Transverse colon (tissue), 4 donors: ENCODE measurements around the gene SLC6A11. TPM values are rescaled to one million over a fixed set of nuclear protein-coding genes. Genes with fewer than 3 reads are reported as not detected.
A peak's percentile ranks its signal among the peaks of the same experiment; 100 is the strongest.

Source experiments
- DNase-seq: peaks from one replicate; pipeline ENCODE4 v3.0.0-alpha.2; 2019
- H3K27ac ChIP-seq, 4 donors: fragments of 200-600 bp; sonication (generic); 2 replicates each; pipeline ENCODE4 v1.5.1; 2016 to 2018; ENCODE audit warnings: inconsistent platforms in 4 of 4
- H3K27me3 ChIP-seq: fragments of 200-600 bp; sonication (generic); 2 replicates; pipeline ENCODE4 v1.5.1; 2017; ENCODE audit warnings: inconsistent platforms
- H3K36me3 ChIP-seq, 4 donors: fragments of 200-600 bp; sonication (generic); 2 replicates each; pipeline ENCODE4 v1.5.1; 2017 to 2019; ENCODE audit warnings: inconsistent platforms in 4 of 4
- H3K4me1 ChIP-seq, 4 donors: fragments of 200-600 bp; sonication (generic); 2 replicates each; pipeline ENCODE4 v1.5.1; 2017 to 2020; ENCODE audit warnings: inconsistent platforms in 4 of 4
- H3K4me3 ChIP-seq, 4 donors: fragments of 200-600 bp; sonication (generic); 1 replicate in 1 of 4; 2 replicates in 3 of 4; pipeline versions ENCODE4 v1.5.1 to v1.6.1; 2017 to 2019; ENCODE audit warnings: inconsistent platforms in 4 of 4
- H3K9me3 ChIP-seq, 2 donors: fragments of 200-600 bp; sonication (generic); 2 replicates each; pipeline ENCODE4 v1.5.1; 2017 to 2019; ENCODE audit warnings: inconsistent platforms in 2 of 2
- CTCF ChIP-seq, 5 experiments: fragments of 200-600 bp in 3 of 5; fragments of 450-650 bp in 2 of 5; sonication (generic) in 3 of 5; IDR thresholded peaks; 1 replicate in 2 of 5; 2 replicates in 3 of 5; pipeline ENCODE4 v1.5.1; 2016 to 2017; ENCODE audit warnings: antibody characterized with exemption in 5 of 5, inconsistent platforms in 3 of 5, mild to moderate bottlenecking in 2 of 5, moderate library complexity in 1 of 5
- EP300 ChIP-seq: sonication (generic); formaldehyde crosslinking; IDR thresholded peaks from one replicate; pipeline ENCODE4 v1.6.1; 2017; ENCODE audit warnings: antibody characterized with exemption, low read depth
- POLR2A ChIP-seq: fragments of 450-650 bp; IDR thresholded peaks from one replicate; pipeline ENCODE4 v1.6.1; 2016; ENCODE audit warnings: antibody characterized with exemption, mild to moderate bottlenecking, moderate library complexity
- POLR2AphosphoS5 ChIP-seq, 3 donors: sonication (generic); formaldehyde crosslinking; IDR thresholded peaks; one replicate each; pipeline ENCODE4 v1.6.1; 2016; ENCODE audit warnings: antibody characterized with exemption in 3 of 3
- WGBS, 2 donors: methylation state at CpG; one replicate each; pipeline ENCODE4 v1.1.5; 2018; ENCODE audit warnings: low coverage in 1 of 2; 5-methylcytosine and 5-hydroxymethylcytosine counted together
- in situ Hi-C, 4 donors: fragments of 200-750 bp; cut with MboI; loops; one replicate each; pipeline versions ENCODE4 v1.15.0 to v1.15.1; 2017; ENCODE audit warnings: low sequenced_read_pairs in 3 of 4, low pct_ligation_motif_present in 1 of 4, low pct_unique_long_range_greater_than_20kb in 1 of 4
- intact Hi-C: fragments of 100-400 bp; cut with DNase I; formaldehyde crosslinking; loops from one replicate; pipeline ENCODE4 v1.15.1; 2023; ENCODE audit warnings: low total_unique reads
- total RNA-seq, 4 donors: library from RNA; depleted of rRNA; stranded (reverse); fragments of >200 nt; gene quantifications; one replicate each; pipeline ENCODE4 v1.1.0, GENCODE V29; 2016

Gene SLC6A11
- not detected for total RNA-seq

GRCh38 chr3:10816019-10816862 is at the start of gene SLC6A11:
Gene SLC6A11 (plus strand): TSS chr3:10816228. CDS start chr3:10816266, 38 bp downstream.
- WGBS, 2 donors, result 30% methylated on average over 80 of the region's 96 CpGs; no CpG with 5 or more reads in 1 of the 2 donors
- Histone ChIP-seq H3K9me3 (no peaks in the 10 kb centered on the region), H3K27ac (no peak within 1 kb of the TSS), H3K27me3 (peaks cover 47% of the 10 kb centered on the region), H3K4me1 (no peaks in the 10 kb centered on the region), H3K4me3 (peak within 1 kb of the TSS in 1 of 4 donors; percentile 30), H3K36me3 (no peaks in the 10 kb centered on the region)
- in situ Hi-C loops, result no loop called here
- intact Hi-C loops, result no loop called here
- TF ChIP-seq EP300 (no peak), CTCF (IDR thresholded peaks at IDR 0.05) (no peak), POLR2A (no peak), POLR2AphosphoS5 (IDR thresholded peaks at IDR 0.05) (no peak)
- no peak for DNase-seq

- DNase-seq, result no peak
- WGBS, 2 donors, result 74 to 80% methylated on average over 2 to 10 of the region's 10 CpGs
- no peak for TF ChIP-seq POLR2AphosphoS5 (IDR thresholded peaks at IDR 0.05)
- TF ChIP-seq POLR2A, result no peak
- TF ChIP-seq CTCF (IDR thresholded peaks at IDR 0.05), result no peak
- TF ChIP-seq EP300, result no peak
- no peak overlapping the region for H3K27ac ChIP-seq
- in situ Hi-C loops, result loop anchor here in 2 of 4 donors (25.0 kb wide), 1 partner anchor 293 kb away; no protein-coding TSS in a partner anchor
- no peaks in the 10 kb centered on the region for H3K36me3 ChIP-seq
- H3K4me1 ChIP-seq, result no peaks in the 10 kb centered on the region
- H3K9me3 ChIP-seq, result no peaks in the 10 kb centered on the region
- intact Hi-C loops, result no loop called here
- H3K4me3 ChIP-seq, result no peak overlapping the region
- H3K27me3 ChIP-seq, result peaks cover 14% of the 10 kb centered on the region
These were observed 47.2 kb upstream of the SLC6A11 start for GRCh38 chr3:10768708-10769394.

- Histone ChIP-seq H3K27me3 (peaks cover 14% of the 10 kb centered on the region), H3K4me3 (no peak overlapping the region), H3K4me1 (no peaks in the 10 kb centered on the region), H3K9me3 (no peaks in the 10 kb centered on the region), H3K36me3 (no peaks in the 10 kb centered on the region), H3K27ac (no peak overlapping the region)
- no peak for DNase-seq
- TF ChIP-seq CTCF (IDR thresholded peaks at IDR 0.05) (no peak), POLR2A (no peak), POLR2AphosphoS5 (IDR thresholded peaks at IDR 0.05) (no peak), EP300 (no peak)
- intact Hi-C loops (no loop called here), in situ Hi-C loops (loop anchor here in 2 of 4 donors (25.0 kb wide), 1 partner anchor 292 kb away; no protein-coding TSS in a partner anchor)
- WGBS, 2 donors, result 60 to 69% methylated on average over 1 to 11 of the region's 11 CpGs
These were observed 45.5 kb upstream of the SLC6A11 start for GRCh38 chr3:10770547-10770946.

GRCh38 chr3:10770981-10771380 is 45.0 kb upstream of the SLC6A11 start:
- WGBS, 2 donors, result 48 to 67% methylated on average over 1 to 3 of the region's 3 CpGs
- in situ Hi-C loops, result loop anchor here in 2 of 4 donors (25.0 kb wide), 1 partner anchor 291 kb away; no protein-coding TSS in a partner anchor
- TF ChIP-seq POLR2AphosphoS5 (IDR thresholded peaks at IDR 0.05) (no peak), EP300 (no peak), POLR2A (no peak), CTCF (IDR thresholded peaks at IDR 0.05) (no peak)

More at GRCh38 chr3:10770981-10771380, 45.0 kb upstream of the SLC6A11 start:
- Histone ChIP-seq H3K27ac (no peak overlapping the region), H3K4me3 (no peak overlapping the region), H3K36me3 (no peaks in the 10 kb centered on the region), H3K27me3 (peaks cover 14% of the 10 kb centered on the region), H3K9me3 (no peaks in the 10 kb centered on the region), H3K4me1 (no peaks in the 10 kb centered on the region)
- no peak for DNase-seq
- intact Hi-C loops, result no loop called here
